K562 (cell line): ENCODE data around the gene THSD8. TPM values are rescaled to one million over a fixed set of nuclear protein-coding genes. Genes with fewer than 3 reads are reported as not detected.

Source experiments
- ASH1L ChIP-seq: fragments of 450-650 bp; IDR thresholded peaks from 2 replicates; pipeline ENCODE4 v1.6.1; 2018; ENCODE audit warnings: borderline replicate concordance, mild to moderate bottlenecking, low read depth; ENCODE audit not compliant: partially characterized antibody
- CHD2 ChIP-seq: IDR thresholded peaks from 2 replicates; pipeline ENCODE4 v1.6.1; 2011; ENCODE audit warnings: low read depth, low read length
- CREBBP ChIP-seq: IDR thresholded peaks from one replicate; pipeline ENCODE4 v1.6.1; 2012; ENCODE audit warnings: low read depth, mild to moderate bottlenecking, control low read depth, inconsistent platforms, low read length
- E2F4 ChIP-seq: sonication (generic); formaldehyde crosslinking; IDR thresholded peaks from 2 replicates; pipeline ENCODE4 v1.8.0; 2022; ENCODE audit warnings: mild to moderate bottlenecking, low read depth, missing genetic modification reagents
- FOXO4 ChIP-seq: fragments of 450-650 bp; formaldehyde crosslinking; IDR thresholded peaks from 2 replicates; pipeline ENCODE4 v1.4.0; 2020; ENCODE audit warnings: mild to moderate bottlenecking, moderate library complexity
- HEY1 ChIP-seq: fragments of 250-450 bp; sonication (Bioruptor Pico); IDR thresholded peaks from 2 replicates; pipeline ENCODE4 v1.5.0; 2020; ENCODE audit warnings: mild to moderate bottlenecking, moderate library complexity, borderline replicate concordance
- HSF4 ChIP-seq: fragments of 250-450 bp; sonication (Bioruptor Pico); IDR thresholded peaks from 2 replicates; pipeline ENCODE4 v2.1.2; 2022; ENCODE audit warnings: mild to moderate bottlenecking, moderate library complexity, borderline replicate concordance
- KAT7 ChIP-seq: sonication (generic); formaldehyde crosslinking; IDR thresholded peaks from 2 replicates; pipeline ENCODE4 v1.8.0; 2022; ENCODE audit warnings: missing genetic modification reagents, mild to moderate bottlenecking, borderline replicate concordance
- MBD2 ChIP-seq: sonication (generic); IDR thresholded peaks from 2 replicates; pipeline ENCODE4 v1.6.1; 2016; ENCODE audit warnings: low read depth, borderline replicate concordance
- NFRKB ChIP-seq: fragments of 450-650 bp; IDR thresholded peaks from 2 replicates; pipeline ENCODE4 v1.6.1; 2016; ENCODE audit warnings: low read depth
- PHF20 ChIP-seq: fragments of 450-650 bp; IDR thresholded peaks from 2 replicates; pipeline ENCODE4 v1.6.1; 2018; ENCODE audit not compliant: partially characterized antibody
- PTBP1 ChIP-seq: fragments of 200-400 bp; formaldehyde crosslinking; IDR thresholded peaks from 2 replicates; pipeline ENCODE4 v1.6.1; 2017; ENCODE audit warnings: low read depth, low read length
- RNF2 ChIP-seq: sonication (generic); IDR thresholded peaks from 2 replicates; pipeline ENCODE4 v1.6.1; 2016
- SMAD1 ChIP-seq: fragments of 150-350 bp; IDR thresholded peaks from 2 replicates; pipeline ENCODE4 v1.6.1; 2014; ENCODE audit warnings: low read length, low read depth; ENCODE audit not compliant: partially characterized antibody
- SMAD2 ChIP-seq: fragments of 150-350 bp; IDR thresholded peaks from 2 replicates; pipeline ENCODE4 v1.6.1; 2014; ENCODE audit warnings: low read depth, mild to moderate bottlenecking, low read length
- TEAD4 ChIP-seq, 2 experiments: sonication (generic) in 1 of 2; formaldehyde crosslinking in 1 of 2; IDR thresholded peaks; 2 replicates each; pipeline versions ENCODE4 v1.6.1 to v1.8.0; 2012 to 2022; ENCODE audit warnings: borderline replicate concordance in 1 of 2, inconsistent platforms in 1 of 2, low read length in 1 of 2, mild to moderate bottlenecking in 1 of 2, missing genetic modification reagents in 1 of 2
- THRB ChIP-seq: fragments of 450-650 bp; formaldehyde crosslinking; conservative IDR thresholded peaks from 2 replicates; pipeline ENCODE4 v1.4.0; 2022; ENCODE audit warnings: mild to moderate bottlenecking, missing genetic modification characterization
- ZBTB26 ChIP-seq: fragments of 450-650 bp; formaldehyde crosslinking; IDR thresholded peaks from 2 replicates; pipeline ENCODE4 v1.4.0; 2022; ENCODE audit warnings: missing genetic modification characterization
- ZNF253 ChIP-seq: fragments of 250-450 bp; sonication (Bioruptor Pico); conservative IDR thresholded peaks from 2 replicates; pipeline ENCODE4 v1.6.1; 2021; ENCODE audit warnings: mild to moderate bottlenecking
- polyA plus RNA-seq, 8 experiments: library from polyadenylated mRNA; depleted of rRNA in 4 of 8; stranded (reverse) in 5 of 8; unstranded in 3 of 8; fragments of >200 nt; fragmentation: Nextera tagmentation in 2 of 8; fragmentation: Illumina TruSeq in 1 of 8; extraction: Ambion mirVana in 2 of 8; extraction: Trizol in 1 of 8; gene quantifications; 2 replicates each; pipeline versions ENCODE4 v1.2.1 to v1.2.3, GENCODE V29; 2011 to 2014; ENCODE audit warnings: inconsistent platforms in 1 of 8, missing spikeins in 1 of 8
- total RNA-seq, 7 experiments: library from RNA; depleted of rRNA in 6 of 7; stranded (reverse); fragments of >200 nt in 6 of 7; fragmentation: Illumina TruSeq in 2 of 7; extraction: Trizol in 2 of 7; gene quantifications; 2 replicates each; pipeline versions ENCODE4 v1.2.1 to v1.2.3, GENCODE V29; 2011 to 2021; ENCODE audit warnings: low replicate concordance in 1 of 7
- TF ChIP-seq, protein P1 (sequence below): sonication (generic); formaldehyde crosslinking; IDR thresholded peaks from 2 replicates; pipeline ENCODE4 v1.8.0; 2022; ENCODE audit warnings: mild to moderate bottlenecking, missing genetic modification reagents

Gene THSD8
- total and polyA plus RNA-seq, 9 of the 15 experiments (the other 6 are each of a cell fraction or from before 2014, with no cell fraction given) = 8.4 to 42.4 (median 19.9) TPM; not detected in 2

DNA sequence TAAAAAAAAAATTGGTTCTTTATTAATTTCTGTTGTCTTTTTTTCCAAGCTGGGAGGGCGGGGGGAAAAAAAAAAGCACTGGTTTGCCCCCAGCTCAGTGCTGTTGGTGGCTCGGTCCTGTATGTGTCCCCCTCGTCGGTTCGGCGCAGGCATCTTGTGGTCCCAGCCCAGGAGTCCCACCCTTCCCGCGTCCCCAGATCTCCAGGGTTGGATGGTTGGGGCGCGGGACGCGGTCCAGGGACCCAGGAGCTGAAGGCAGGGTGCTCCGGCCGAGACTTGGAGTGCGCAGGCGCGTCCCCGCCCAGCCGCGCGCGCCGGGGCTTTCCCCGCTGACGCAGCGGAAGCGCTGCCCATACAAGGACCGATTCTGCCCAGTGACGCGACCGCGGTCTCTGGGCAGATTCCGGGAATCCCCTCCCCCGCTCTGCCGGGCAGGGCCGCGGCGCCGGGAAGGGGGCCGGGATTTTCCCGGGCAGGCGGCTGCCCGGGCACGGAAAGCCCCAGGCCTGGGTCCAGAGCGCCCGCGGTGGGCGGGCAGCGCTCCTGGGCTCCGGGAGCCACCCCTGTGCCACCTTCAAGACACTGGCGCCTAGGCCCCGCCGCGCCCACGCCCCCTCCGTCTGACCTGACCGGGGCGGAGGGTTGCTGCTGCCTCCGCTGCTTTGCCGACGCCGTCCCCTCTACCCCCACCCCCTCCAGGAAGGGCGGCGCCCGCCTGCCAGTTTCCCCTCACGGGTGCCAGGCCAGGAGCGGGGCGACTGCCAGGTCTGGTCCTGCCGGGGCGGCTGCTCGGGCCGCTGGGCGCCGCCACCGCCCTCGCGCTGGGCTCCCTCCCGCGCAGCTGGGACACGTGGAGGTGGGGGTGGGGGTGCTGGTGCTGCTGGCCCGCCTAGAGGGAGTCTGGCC, 8.3 kb upstream of the THSD8 start (continued):
- TF ChIP-seq ZBTB26 (CRISPR knock-in tag) (no peak), ZNF253 (no peak), PTBP1 (peak; percentile 85; the same call in 1 of the 2 replicates), ASH1L (no peak), PHF20 (no peak), FOXO4 (CRISPR knock-in tag) (0 out of 2 replicates have a peak, but pooled peaks have one; percentile 9), HSF4 (no peak), CREBBP (no peak), TEAD4 (IDR thresholded peaks at IDR 0.05; ENCODE audit: low read length) (0 out of 2 replicates have a peak, but pooled peaks have one; percentile 22), TEAD4 (CRISPR knock-in tag; IDR thresholded peaks at IDR 0.05; ENCODE audit: borderline replicate concordance) (no peak), MBD2 (0 out of 2 replicates have a peak, but pooled peaks have one; percentile 57), THRB (CRISPR knock-in tag) (no peak), NFRKB (no peak), CHD2 (peak; percentile 70), RNF2 (peak; percentile 14; the same call in 1 of the 2 replicates), KAT7 (no peak), SMAD2 (no peak), HEY1 (CRISPR knock-in tag) (no peak), SMAD1 (no peak), E2F4 (CRISPR knock-in tag) (peak; percentile 45; the same call in 1 of the 2 replicates)
- TF ChIP-seq, protein P1, sequence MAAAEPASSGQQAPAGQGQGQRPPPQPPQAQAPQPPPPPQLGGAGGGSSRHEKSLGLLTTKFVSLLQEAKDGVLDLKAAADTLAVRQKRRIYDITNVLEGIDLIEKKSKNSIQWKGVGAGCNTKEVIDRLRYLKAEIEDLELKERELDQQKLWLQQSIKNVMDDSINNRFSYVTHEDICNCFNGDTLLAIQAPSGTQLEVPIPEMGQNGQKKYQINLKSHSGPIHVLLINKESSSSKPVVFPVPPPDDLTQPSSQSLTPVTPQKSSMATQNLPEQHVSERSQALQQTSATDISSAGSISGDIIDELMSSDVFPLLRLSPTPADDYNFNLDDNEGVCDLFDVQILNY = no peak
